H9 (cell line): ENCODE data around the gene ATP2B2. TPM values are rescaled to one million over a fixed set of nuclear protein-coding genes. Genes with fewer than 3 reads are reported as not detected.

ENCODE experiments used
- DNase-seq: peaks from one replicate; pipeline ENCODE4 v3.0.0-alpha.2; 2017
- H2AFZ ChIP-seq: one replicate; pipeline ENCODE4 v1.6.1; 2013; ENCODE audit warnings: mild to moderate bottlenecking, low read length, control low read depth, moderate library complexity
- H2AK5ac ChIP-seq: 2 replicates; pipeline ENCODE4 v1.6.1; 2013; ENCODE audit warnings: low read length, control low read depth, mixed read lengths; ENCODE audit not compliant: insufficient read length
- H2BK120ac ChIP-seq: one replicate; pipeline ENCODE4 v1.6.1; 2013; ENCODE audit warnings: low read depth, mild to moderate bottlenecking, low read length, control low read depth, inconsistent platforms; ENCODE audit not compliant: poor library complexity, severe bottlenecking
- H2BK12ac ChIP-seq: 2 replicates; pipeline ENCODE4 v1.6.1; 2013; ENCODE audit warnings: low read length, control low read depth, mixed read lengths, low read depth; ENCODE audit not compliant: insufficient read length
- H2BK15ac ChIP-seq: 2 replicates; pipeline ENCODE4 v1.6.1; 2013; ENCODE audit warnings: low read depth, low read length, control low read depth
- H2BK20ac ChIP-seq: one replicate; pipeline ENCODE4 v1.6.1; 2013; ENCODE audit warnings: low read depth, mild to moderate bottlenecking, low read length, control low read depth, inconsistent platforms; ENCODE audit not compliant: poor library complexity, severe bottlenecking
- H2BK5ac ChIP-seq: 2 replicates; pipeline ENCODE4 v1.6.1; 2013; ENCODE audit warnings: low read length, control low read depth, mixed read lengths; ENCODE audit not compliant: insufficient read length
- H3K14ac ChIP-seq: 2 replicates; pipeline ENCODE4 v1.6.1; 2013; ENCODE audit warnings: low read length, control low read depth; ENCODE audit not compliant: insufficient read depth
- H3K18ac ChIP-seq: 2 replicates; pipeline ENCODE4 v1.6.1; 2013; ENCODE audit warnings: low read depth, mild to moderate bottlenecking, mixed read lengths, low read length, control low read depth; ENCODE audit not compliant: insufficient read length
- H3K23ac ChIP-seq: 2 replicates; pipeline ENCODE4 v1.6.1; 2013; ENCODE audit warnings: low read length, control low read depth, mixed read lengths, low read depth; ENCODE audit not compliant: insufficient read length
- H3K23me2 ChIP-seq: 2 replicates; pipeline ENCODE4 v1.6.1; 2013; ENCODE audit warnings: low read depth, mild to moderate bottlenecking, mixed read lengths, low read length, control low read depth; ENCODE audit not compliant: insufficient read length, poor library complexity, severe bottlenecking
- H3K27ac ChIP-seq: 2 replicates; pipeline ENCODE4 v1.5.1; 2013; ENCODE audit warnings: low read length, control low read depth, mixed read lengths, low read depth; ENCODE audit not compliant: insufficient read length
- H3K27me3 ChIP-seq: 2 replicates; pipeline ENCODE4 v1.6.1; 2013; ENCODE audit warnings: low read length, control low read depth, inconsistent platforms; ENCODE audit not compliant: insufficient read depth
- H3K4ac ChIP-seq: 2 replicates; pipeline ENCODE4 v1.6.1; 2013; ENCODE audit warnings: low read depth, mild to moderate bottlenecking, control low read depth, inconsistent platforms, low read length, moderate library complexity
- H3K4me1 ChIP-seq: 2 replicates; pipeline ENCODE4 v1.6.1; 2013; ENCODE audit warnings: low read length, control low read depth, inconsistent platforms; ENCODE audit not compliant: insufficient read depth
- H3K4me2 ChIP-seq: 2 replicates; pipeline ENCODE4 v1.6.1; 2013; ENCODE audit warnings: low read length, control low read depth, mixed read lengths; ENCODE audit not compliant: insufficient read length, insufficient read depth
- H3K56ac ChIP-seq: 2 replicates; pipeline ENCODE4 v1.6.1; 2013; ENCODE audit warnings: low read depth, mild to moderate bottlenecking, mixed read lengths, low read length, control low read depth; ENCODE audit not compliant: insufficient read length
- H3K79me1 ChIP-seq: 2 replicates; pipeline ENCODE4 v1.6.1; 2013; ENCODE audit warnings: low read depth, mild to moderate bottlenecking, moderate library complexity, low read length, control low read depth, inconsistent platforms; ENCODE audit not compliant: insufficient read depth, poor library complexity, severe bottlenecking
- H3K79me2 ChIP-seq: 2 replicates; pipeline ENCODE4 v1.6.1; 2013; ENCODE audit warnings: low read length, control low read depth, inconsistent platforms; ENCODE audit not compliant: insufficient read depth
- H3K9ac ChIP-seq: 2 replicates; pipeline ENCODE4 v1.6.1; 2013; ENCODE audit warnings: low read length, control low read depth, mixed read lengths; ENCODE audit not compliant: insufficient read length; ENCODE audit errors: extremely low read depth
- H3K9me3 ChIP-seq: one replicate; pipeline ENCODE4 v1.6.1; 2013; ENCODE audit warnings: low read depth, low read length, inconsistent platforms; ENCODE audit not compliant: control insufficient read depth
- H3T11ph ChIP-seq: one replicate; pipeline ENCODE4 v1.6.1; 2013; ENCODE audit warnings: mild to moderate bottlenecking, low read length, control low read depth, inconsistent platforms
- H4K20me1 ChIP-seq: one replicate; pipeline ENCODE4 v1.6.1; 2013; ENCODE audit not compliant: control insufficient read depth, insufficient read length, insufficient read depth
- H4K5ac ChIP-seq: 2 replicates; pipeline ENCODE4 v1.6.1; 2013; ENCODE audit warnings: low read depth, mild to moderate bottlenecking, mixed read lengths, low read length, control low read depth; ENCODE audit not compliant: insufficient read length
- H4K8ac ChIP-seq: replicated peaks from 2 replicates; pipeline ENCODE4 v1.6.1; 2013; ENCODE audit warnings: low read length, control low read depth, mixed read lengths, low read depth; ENCODE audit not compliant: insufficient read length
- H4K91ac ChIP-seq: 2 replicates; pipeline ENCODE4 v1.6.1; 2013; ENCODE audit warnings: low read depth, mild to moderate bottlenecking, moderate library complexity, mixed read lengths, low read length, control low read depth; ENCODE audit not compliant: insufficient read length
- H3K27ac Mint-ChIP-seq, 3 experiments: 2 replicates in 2 of 3; 3 replicates in 1 of 3; pipeline ENCODE4 v1.8.0; 2020 to 2021; ENCODE audit warnings: mixed read lengths in 3 of 3, mild to moderate bottlenecking in 1 of 3, moderate library complexity in 1 of 3
- H3K27me3 Mint-ChIP-seq: 2 replicates; pipeline ENCODE4 v1.8.0; 2021; ENCODE audit warnings: low read depth, mild to moderate bottlenecking, moderate library complexity, mixed read lengths
- H3K36me3 Mint-ChIP-seq, 3 experiments: 2 replicates in 2 of 3; 3 replicates in 1 of 3; pipeline ENCODE4 v1.8.0; 2020 to 2021; ENCODE audit warnings: low read depth in 3 of 3, mixed read lengths in 3 of 3; ENCODE audit not compliant: insufficient read depth in 1 of 3
- H3K4me1 Mint-ChIP-seq, 2 experiments: 2 replicates each; pipeline ENCODE4 v1.8.0; 2020; ENCODE audit warnings: mixed read lengths in 2 of 2
- H3K4me3 Mint-ChIP-seq, 2 experiments: 2 replicates in 1 of 2; 3 replicates in 1 of 2; pipeline ENCODE4 v1.8.0; 2020 to 2021; ENCODE audit warnings: mild to moderate bottlenecking in 2 of 2, mixed read lengths in 2 of 2, moderate library complexity in 1 of 2
- H3K9me3 Mint-ChIP-seq, 2 experiments: 2 replicates in 1 of 2; 3 replicates in 1 of 2; pipeline ENCODE4 v1.8.0; 2020; ENCODE audit warnings: mild to moderate bottlenecking in 2 of 2, mixed read lengths in 2 of 2, moderate library complexity in 1 of 2
- CTCF ChIP-seq: fragments of 200-600 bp; sonication (generic); conservative IDR thresholded peaks from 3 replicates; pipeline ENCODE4 v1.8.0; 2021; ENCODE audit warnings: antibody characterized with exemption, mild to moderate bottlenecking
- WGBS: extraction: QIAGEN DNeasy Blood & Tissue Kit; methylation state at CpG from one replicate; pipeline ENCODE4 v1.1.7; 2013; ENCODE audit warnings: missing lambda C conversion rate, low lambda C conversion rate, mixed read lengths; ENCODE audit not compliant: insufficient read length; ENCODE audit errors: extremely low coverage; 5-methylcytosine and 5-hydroxymethylcytosine counted together
- total RNA-seq: library from RNA; stranded (reverse); gene quantifications from 2 replicates; pipeline ENCODE4 v1.2.1, GENCODE V29; 2021

ATP2B2 gene
- total RNA-seq, 1 experiment from 2014 or later = 0.33 TPM

- no peak overlapping the region for H3K4me3 Mint-ChIP-seq
- no peaks in the 10 kb centered on the region for H3K23me2 ChIP-seq
- H3K14ac ChIP-seq = no peak overlapping the region
- H3K9me3 ChIP-seq = no peaks in the 10 kb centered on the region
- no peak overlapping the region for H2BK15ac ChIP-seq
- H2BK12ac ChIP-seq = no peak overlapping the region
- no peak overlapping the region for H3K4ac ChIP-seq
- H2BK120ac ChIP-seq = no peak overlapping the region
- H4K8ac ChIP-seq = no peak overlapping the region
- H2BK20ac ChIP-seq = no peak overlapping the region
- no peaks in the 10 kb centered on the region for H3K9me3 Mint-ChIP-seq
- no peak overlapping the region for H3K27ac Mint-ChIP-seq
- no peak overlapping the region for H3K4me2 ChIP-seq
- no peaks in the 10 kb centered on the region for H3K4me1 ChIP-seq
- no peak overlapping the region for H2AK5ac ChIP-seq
- no peak overlapping the region for H3K27ac ChIP-seq
- no peak overlapping the region for H3K18ac ChIP-seq
- no peak for TF ChIP-seq CTCF
- H4K91ac ChIP-seq = no peak overlapping the region
- H2AFZ ChIP-seq = no peak overlapping the region
- H3K27me3 ChIP-seq = no peaks in the 10 kb centered on the region
- DNase-seq = no peak
- no peaks in the 10 kb centered on the region for H3K79me2 ChIP-seq
- no peak overlapping the region for H3T11ph ChIP-seq
- H4K5ac ChIP-seq = no peak overlapping the region
- WGBS = no CpG with 5 or more reads among the region's 6 CpGs
- H3K36me3 Mint-ChIP-seq = no peaks in the 10 kb centered on the region
- peaks cover 0 to 6% of the 10 kb centered on the region in 2 experiments; a peak in 2 of 4 replicates for H3K4me1 Mint-ChIP-seq
- H3K79me1 ChIP-seq = no peaks in the 10 kb centered on the region
- H3K27me3 Mint-ChIP-seq = no peaks in the 10 kb centered on the region
- no peak overlapping the region for H3K56ac ChIP-seq
- H2BK5ac ChIP-seq = no peak overlapping the region
- no peaks in the 10 kb centered on the region for H4K20me1 ChIP-seq
- H3K23ac ChIP-seq = no peak overlapping the region
- H3K9ac ChIP-seq = no peak overlapping the region
These were observed 99.0 kb downstream of the ATP2B2 start for GRCh38 chr3:10406414-10406813.
